HG03520 (cell line): ENCODE data around the gene CCDC201.

Source experiments
- ATAC-seq: cut with Tn5 transposase; IDR thresholded peaks from one replicate; pipeline ENCODE4 v1.9.1; 2021; ENCODE audit warnings: mild to moderate bottlenecking, moderate library complexity; ENCODE audit not compliant: unreplicated experiment

The CCDC201 gene, protein sequence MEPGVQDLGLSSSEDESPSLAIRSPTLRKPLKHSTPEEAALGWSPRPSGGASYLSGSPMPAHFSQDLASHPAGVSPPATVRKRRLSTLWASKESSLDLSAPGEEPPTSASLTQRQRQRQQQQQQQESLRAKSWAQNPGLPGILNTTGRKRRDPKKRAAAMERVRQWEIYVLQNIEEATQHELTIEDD

DNA sequence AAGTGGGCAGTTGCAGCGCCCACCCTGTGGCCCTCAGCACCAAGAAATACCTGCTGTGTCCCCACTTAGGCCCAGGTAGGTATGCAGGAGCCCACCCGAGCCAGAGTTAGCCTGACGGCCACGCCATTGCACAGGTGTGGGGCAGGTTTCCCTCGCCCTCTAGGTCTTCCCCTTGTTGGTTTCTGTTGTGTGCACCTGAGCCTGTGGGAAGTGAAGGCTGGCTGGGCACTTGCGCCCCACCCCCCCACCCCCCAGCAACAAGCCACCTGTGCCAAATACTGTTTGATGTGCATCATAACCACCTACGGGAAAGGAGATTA is at the start of gene CCDC201:
Gene CCDC201, minus strand, starts transcription at position 48 of the 320 bp plus-strand sequence. CDS start 75 bp downstream, outside the sequence.
- no peak for ATAC-seq

DNA sequence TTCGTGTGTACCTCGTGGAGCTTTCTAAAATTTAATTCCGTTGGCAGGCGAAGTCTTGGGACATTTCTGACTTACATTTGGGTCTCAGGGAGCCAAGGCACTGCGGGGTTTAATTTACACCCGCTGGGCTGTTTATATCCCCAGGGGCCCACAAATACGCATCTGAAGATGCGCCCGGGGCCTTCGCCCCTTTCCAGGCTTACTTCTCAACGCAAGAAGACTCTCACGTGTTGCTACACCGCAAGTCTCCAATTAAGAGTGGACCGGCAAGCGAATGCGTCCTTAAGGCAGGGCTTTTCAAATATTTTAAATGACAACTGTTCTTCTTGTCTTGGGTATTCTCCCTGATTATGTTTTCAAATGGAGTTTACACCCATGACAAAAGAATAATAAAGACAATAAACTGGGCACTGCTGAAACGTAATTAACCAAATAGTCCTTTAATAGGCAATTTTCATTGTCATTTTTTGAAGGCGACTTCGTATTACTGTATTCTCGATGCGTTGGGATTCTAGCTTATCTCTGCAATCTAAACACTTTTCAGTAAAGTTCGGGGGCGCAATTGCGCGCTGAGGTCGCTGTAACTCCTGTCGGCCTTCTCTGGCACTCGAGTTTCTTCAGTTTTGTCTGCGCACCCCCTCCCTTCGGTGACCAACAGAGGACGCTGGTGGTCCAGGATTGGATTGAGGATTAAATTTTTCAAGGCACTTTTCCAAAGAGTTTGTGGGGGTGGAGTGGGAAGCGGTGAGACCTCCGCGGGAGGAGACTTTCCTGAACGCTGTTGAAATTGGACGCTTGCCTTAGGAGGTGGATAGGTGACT is 49.0 kb upstream of the CCDC201 start:
- ATAC-seq: no peak

DNA sequence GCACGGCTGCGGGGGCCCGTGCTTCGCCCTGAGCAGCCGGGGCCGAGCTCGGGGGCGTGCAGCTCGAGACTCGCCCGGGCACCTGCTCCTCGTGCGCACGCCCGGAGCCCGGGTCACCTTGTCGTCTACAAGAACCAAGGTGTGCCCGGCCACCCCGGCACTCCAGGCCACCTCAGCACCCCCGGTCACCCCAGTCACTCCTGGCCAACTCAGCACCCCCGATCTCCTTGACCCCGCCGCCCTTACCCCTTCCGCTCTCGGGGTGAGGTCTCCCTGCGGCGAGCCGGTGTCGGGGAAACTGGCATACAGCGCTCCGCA is 48.5 kb upstream of the CCDC201 start:
- no peak for ATAC-seq

DNA sequence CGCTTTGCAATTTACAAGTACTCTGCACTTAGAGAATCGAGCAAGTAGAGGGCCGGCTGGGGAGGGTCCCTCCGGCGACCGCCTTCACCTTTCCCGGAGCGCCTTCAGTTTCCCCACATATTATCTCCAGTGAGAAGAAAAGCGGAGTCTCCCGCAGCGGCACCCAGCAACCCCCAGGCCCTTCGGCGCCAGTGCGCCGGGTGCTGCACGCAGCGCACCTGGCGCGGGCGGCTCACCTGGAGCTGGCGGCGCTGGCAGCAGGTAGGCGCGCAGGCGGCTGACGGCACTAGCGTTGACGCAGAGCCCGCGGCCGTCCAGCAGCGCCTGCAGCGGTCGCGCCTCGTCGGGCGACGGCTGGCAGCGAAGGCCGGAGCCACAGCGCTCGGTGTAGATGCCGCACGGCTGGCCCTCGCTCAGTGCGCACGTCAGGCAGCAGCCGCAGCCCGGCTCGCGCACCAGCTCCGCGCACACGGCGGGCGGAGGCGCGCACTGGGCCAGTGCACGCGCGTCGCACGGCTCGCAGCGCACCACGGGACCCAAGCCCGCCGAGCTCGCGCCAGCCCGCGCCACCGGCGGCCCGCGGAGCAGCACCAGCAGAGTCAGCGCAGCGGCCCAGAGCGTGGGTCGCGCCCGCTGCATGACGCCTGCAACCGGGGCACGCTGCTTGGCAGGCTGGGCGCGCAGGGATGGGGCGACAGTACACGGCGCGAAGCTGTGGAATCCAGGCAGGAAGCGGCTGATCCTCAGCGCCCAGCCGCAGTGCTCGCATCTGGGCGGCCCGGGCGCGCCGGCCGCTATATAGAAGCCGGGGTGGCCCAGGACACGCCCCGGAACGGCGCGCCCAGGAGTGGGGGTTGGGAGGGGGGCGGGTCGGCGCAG is 47.9 kb upstream of the CCDC201 start, which contains the start of gene IGFBP3:
Gene IGFBP3, minus strand, starts transcription at position 771 of the 879 bp plus-strand sequence. Its CDS starts 132 bp downstream, at position 639.
- no peak for ATAC-seq

DNA sequence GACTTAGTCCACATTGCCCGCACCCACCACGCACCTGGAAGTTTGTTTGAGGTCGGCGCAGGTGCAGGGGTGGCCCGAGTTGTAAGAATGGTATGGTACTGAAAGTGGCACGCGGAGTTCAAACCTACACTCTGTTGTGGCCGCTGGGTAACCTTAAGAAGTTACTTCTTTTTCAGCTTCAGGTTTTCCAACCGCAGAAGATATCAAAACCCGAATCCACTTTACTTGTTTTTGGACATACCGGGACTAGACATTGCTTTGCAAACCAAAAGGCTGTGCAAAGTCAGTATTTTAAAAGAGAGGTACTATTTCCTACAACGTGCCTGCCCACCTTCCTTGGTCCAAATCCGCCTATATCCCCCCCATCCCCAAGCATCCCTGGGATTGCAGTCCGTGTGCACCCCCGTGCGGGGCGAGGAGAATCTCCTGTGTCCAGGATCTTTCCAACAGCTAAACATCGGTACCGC is 47.1 kb upstream of the CCDC201 start:
- ATAC-seq: no peak

DNA sequence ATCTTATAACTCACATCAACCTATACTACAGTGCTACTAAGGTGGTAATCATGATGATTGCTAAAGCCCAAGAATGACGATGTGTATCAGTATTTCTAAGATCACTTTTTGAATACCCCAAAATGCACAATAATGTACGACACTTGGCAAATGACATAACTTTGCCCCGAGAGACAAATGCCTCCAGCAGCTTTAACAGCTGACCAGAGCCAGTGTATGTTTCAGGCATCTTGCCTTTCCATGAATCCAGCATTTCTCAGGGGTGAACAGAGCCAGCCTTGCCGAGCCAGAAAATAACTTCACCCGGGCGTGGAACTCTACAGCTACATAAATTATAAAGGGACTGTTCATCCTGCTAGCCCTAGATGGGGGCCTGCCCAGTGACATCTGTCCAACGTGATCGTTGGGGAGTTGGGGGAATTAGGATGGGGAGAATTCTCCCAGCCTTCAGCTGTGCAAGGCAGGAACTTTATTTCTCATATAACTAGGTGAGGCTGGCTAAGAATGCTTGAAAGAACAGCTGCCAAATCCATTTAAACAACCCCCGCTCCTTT is 46.4 kb upstream of the CCDC201 start:
- no peak for ATAC-seq

DNA sequence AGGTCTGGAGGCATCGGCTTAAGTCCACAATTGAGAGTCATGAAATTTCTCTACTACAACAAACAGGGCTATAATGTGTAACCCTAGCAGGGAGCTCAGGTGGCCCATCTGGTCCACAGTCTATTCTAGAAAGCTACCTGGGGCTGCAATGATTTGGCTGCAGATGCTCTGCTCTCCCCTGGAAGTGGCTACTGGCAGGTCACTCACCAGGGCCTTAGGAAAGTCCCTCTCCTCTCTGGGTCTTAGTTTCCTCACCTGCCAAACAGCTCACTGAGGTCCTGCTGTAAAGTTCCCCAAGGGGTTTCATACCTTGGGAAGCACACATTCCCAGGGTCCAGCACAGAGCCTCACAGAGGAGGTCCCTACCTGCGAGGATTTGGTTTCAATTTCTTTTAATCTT is 45.7 kb upstream of the CCDC201 start:
- ATAC-seq: no peak

DNA sequence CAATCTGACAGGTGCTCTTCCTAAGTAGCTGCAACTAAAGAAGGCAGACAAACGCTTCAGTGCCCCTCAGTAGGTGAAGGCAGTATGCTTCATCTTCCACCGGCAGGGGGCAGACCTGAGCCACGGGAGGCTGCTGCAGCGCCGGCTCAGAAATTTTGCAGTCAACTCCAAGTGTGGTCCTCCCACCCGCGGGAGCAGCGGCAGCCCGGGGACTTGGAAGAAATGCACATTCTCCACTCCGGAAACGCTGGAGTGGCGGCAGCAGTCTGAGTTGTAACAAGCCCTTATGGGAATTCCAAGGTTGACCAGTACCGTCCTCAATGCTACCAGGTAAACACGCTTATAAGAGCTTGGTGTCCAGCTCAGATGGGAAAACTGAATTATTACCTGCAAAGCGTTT is 44.8 kb upstream of the CCDC201 start:
- ATAC-seq: peak; percentile 72

DNA sequence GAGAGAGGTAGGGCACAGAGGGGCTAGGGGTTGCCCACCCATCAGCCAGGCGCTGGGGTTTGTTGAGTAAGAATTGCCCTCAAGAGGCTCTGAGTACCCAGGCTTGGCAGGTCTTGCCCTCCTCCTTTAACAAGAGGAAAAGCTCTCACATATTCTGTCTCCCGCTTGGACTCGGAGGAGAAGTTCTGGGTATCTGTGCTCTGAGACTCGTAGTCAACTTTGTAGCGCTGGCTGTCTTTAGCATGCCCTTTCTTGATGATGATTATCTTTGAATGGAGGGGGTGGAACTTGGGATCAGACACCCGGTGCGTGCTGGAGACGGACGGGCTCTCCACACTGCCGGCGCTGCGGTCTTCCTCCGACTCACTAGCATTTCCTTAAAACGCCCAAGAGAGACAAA is 44.2 kb upstream of the CCDC201 start:
- no peak for ATAC-seq

DNA sequence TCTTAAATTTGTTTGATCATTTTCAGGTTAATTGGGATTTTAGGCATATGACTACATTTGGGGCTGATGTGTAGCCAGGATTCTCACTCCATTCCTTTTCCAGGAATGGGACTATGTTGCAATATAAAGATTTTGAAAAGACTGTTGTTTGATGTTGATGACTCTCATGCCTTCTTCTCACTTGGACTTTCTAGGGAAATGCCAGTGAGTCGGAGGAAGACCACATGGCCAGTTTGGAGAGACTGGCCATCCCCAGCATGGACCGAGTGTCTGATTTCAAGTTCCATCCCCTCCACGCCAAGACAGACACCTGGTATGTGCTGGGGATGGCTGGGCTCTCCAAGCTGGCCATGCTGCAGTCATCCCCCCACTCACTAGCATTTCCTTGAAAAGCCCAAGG is 42.7 kb upstream of the CCDC201 start:
- no peak for ATAC-seq

DNA sequence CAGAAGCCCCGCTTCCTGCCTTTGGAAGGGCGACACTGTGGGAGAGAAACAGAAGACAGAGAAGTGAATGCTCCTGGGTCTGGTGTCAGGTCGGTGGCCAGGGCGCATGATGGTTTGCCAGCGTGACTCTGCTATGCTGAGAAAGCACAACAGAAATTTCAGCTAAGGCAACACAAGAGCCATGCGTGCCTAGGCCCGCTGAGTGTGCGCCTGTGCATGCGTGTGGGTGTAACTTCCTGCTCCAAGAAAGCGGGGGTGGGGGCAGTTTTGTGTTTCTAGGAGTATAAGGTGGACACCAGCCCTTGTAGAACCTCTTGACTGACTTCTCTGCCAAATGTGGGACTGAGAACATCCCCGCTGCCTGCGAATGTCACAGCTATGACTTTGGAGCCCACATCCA is 42.0 kb upstream of the CCDC201 start:
- ATAC-seq: no peak

DNA sequence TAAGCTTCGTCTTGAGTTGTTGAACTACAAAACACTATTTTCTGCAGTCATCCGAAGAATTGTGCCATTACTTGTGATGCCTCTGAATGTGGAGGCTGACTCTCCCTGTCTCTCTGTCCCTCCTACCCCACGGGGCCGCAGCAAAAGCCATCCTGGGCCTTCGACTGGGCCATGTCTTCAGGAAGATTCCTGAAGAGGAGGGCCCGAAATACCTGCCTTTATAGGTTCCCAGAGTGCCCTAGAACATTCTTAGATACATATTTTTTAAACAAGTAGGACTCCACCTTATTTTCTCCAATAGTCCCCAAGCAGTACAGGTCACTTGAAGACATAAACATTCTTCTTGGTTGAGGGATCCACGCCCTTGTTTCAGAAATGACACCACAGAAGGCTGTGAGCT is 40.1 kb upstream of the CCDC201 start:
- ATAC-seq: no peak

DNA sequence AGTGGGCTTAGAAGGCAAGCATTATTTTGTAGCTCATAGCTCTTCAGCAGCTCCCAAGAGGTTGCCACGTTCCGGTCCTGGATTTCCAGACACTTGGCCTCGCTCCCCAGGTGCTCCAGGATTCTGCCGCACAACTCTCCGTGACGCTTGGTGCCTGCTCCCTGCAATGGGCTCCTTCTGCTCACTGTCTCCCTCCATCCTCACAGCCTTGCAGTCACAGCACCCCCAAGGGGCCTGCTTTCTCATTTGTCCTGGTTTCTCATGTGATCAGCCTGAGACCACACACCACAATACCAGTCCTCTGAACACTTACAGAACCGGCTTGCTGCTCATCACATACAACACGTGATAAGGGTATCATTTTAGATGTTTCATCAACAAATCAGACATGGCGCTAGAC is 38.4 kb upstream of the CCDC201 start:
- ATAC-seq: no peak

DNA sequence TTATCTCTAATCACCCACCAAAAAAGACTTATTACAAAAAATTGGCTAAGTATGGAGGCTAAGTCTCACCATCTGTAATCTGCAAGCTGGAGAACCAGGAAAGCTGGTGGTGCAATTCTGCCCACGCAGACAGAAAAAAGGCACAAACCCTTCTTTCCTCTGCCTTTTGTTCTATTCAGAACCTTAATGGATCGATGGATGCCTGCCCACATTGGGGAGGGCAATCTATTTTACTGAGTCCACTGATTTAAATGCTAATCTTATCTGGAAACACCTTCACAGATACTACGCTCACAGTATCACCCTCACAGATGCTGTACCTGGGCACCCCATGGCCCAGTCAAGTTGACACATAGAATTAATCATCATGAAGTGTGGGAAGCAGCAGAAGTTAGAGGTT is 38.0 kb upstream of the CCDC201 start:
- no peak for ATAC-seq

DNA sequence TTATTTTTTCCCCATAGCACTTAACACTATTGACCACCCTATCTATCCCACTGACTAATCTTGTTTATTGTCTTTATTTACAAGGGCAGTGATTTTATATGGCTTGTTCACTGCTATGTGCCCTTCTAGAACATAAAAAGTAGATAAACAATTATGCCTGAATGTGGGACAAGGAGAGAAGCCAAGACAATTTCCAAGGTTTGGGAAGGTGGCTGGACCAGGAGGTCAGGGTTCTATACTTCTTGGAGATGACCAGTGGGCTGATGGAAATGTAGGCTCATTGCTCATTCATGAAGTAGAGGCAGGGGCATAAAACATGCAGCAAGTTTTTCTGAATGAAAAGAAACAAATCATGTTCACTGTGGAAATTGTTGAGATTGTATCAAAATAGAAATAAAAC is 36.7 kb upstream of the CCDC201 start:
- ATAC-seq: no peak

DNA sequence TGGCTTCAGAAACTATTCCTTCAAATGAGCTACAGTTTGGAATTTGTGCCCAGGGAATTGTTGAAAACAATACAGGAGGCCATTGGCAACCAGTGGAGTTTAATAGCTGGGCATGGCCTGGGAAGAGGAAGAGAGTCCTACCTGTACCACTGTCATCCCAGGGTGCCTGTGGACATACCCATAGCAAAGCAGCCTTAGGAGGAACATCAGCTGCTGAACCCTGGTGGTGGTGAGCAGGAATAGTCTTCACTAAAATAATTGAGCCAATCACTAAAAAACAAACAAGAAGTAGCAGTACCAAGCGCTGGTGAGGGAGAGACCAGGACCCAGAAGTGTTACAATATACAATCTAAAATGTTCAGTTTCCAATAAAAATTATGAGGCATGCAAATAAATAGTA is 29.9 kb upstream of the CCDC201 start:
- no peak for ATAC-seq

DNA sequence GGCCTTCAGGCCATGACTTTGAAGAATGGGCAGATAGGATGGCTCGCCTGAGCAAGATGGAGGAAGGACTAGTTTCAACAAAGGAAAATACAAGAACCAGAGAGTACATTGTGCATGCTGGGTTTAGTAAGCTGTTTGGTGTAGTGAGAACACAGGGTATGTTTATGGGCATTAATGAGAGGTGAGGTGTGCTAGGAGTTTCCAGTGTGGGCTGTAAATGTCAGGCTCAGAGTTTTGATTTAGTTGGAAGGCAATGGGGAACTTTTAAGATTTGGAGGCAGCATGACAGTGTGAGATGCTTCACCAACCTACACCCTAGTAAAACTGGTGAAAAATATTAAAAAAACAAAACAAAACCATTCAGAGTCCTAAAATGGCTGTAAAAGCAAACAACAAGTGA is 28.7 kb upstream of the CCDC201 start:
- no peak for ATAC-seq

DNA sequence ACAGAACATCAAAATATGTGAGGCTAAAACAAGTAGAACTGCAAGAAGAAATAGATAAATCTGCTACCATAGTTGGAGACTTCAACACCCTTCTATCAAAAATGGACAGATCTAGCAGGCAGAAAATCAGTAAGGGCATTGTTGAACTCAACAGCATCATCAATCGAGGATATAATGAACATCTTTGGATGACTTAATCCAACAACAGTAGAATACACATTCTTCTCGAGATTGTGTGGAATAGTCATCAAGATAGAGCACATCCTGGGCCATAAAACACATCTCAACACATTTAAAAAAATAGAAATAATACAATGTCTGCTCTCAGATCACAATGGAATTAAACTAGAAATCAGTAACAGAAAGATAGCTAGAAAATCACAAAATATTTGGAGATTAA is 25.3 kb upstream of the CCDC201 start:
- no peak for ATAC-seq

DNA sequence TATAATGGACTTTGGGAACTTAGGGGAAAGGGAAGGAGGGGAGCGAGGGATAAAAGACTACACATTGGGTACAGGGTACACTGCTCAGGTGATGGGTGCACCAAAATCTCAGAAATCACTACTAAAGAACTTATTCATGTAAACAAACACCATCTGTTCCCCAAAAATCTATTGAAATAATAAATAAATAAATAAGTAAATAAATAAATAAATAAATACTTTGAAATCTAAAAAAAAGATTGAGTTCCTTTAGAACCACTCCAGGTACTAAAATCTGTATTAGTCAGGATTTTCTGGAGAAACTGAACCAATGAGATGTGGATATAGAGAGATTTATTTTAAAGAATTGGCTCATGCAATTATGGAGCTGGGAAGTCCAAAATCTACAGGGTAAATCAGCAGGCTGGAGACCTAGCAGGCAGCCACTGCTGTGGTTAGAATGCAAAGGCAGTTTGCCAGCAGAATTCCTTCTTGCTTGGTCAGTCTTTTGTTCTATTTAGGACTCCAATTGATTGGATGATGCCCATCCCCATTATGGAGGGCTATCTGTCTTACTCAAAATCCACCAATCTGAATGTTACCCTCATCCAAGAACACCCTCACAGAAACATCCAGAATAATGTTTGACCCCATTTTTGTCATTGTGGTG is 24.3 kb upstream of the CCDC201 start:
- no peak for ATAC-seq

DNA sequence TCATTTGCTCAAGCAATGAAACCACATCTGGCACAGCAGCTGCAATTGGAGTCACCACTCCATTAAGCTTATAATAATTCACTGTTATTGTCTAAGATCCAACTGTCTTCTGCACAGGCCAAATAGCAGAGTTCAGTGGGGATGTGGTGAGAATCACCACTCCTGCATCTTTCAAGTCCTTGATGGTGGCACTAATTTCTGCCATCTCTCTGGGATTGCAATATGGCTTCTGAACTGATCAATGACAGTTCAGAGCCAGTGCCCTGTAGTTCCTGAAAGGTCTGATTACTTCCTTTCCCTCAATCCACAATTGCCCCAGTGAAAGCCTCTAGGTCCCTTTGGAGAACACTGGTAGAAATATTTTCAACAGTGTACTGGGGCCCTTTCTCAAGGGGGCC is 21.8 kb upstream of the CCDC201 start:
- no peak for ATAC-seq
